H7 (cell line): ENCODE results near the gene UBAC1. TPM values are rescaled to one million over a fixed set of nuclear protein-coding genes. Genes with fewer than 3 reads are reported as not detected.
A peak's percentile ranks its signal among the peaks of the same experiment; 100 is the strongest.

Experiments used
- DNase-seq: peaks from one replicate; pipeline ENCODE4 v3.0.0; 2012
- H3K27me3 ChIP-seq: 2 replicates; pipeline ENCODE4 v1.6.0; 2011; ENCODE audit warnings: mild to moderate bottlenecking, low read length; ENCODE audit not compliant: control insufficient read depth, insufficient read depth
- H3K36me3 ChIP-seq: replicated peaks from 2 replicates; pipeline ENCODE4 v1.5.1; 2011; ENCODE audit warnings: low read length; ENCODE audit not compliant: control insufficient read depth, insufficient read depth
- H3K4me3 ChIP-seq: 2 replicates; pipeline ENCODE4 v1.5.1; 2011; ENCODE audit warnings: low read depth, mild to moderate bottlenecking, control low read depth, low read length, moderate library complexity; ENCODE audit not compliant: insufficient read depth
- total RNA-seq: library from RNA; depleted of rRNA; stranded (reverse); fragments of >200 nt; shearing (Covaris generic); gene quantifications from 2 replicates; pipeline ENCODE4 v1.2.3, GENCODE V29; 2014

UBAC1 gene
- total RNA-seq, 1 experiment from 2014 or later = 77.0 TPM

- peak; percentile 85 for DNase-seq
- H3K36me3 ChIP-seq = no peaks in the 10 kb centered on the region
- H3K27me3 ChIP-seq = no peaks in the 10 kb centered on the region
- no peak overlapping the region for H3K4me3 ChIP-seq
Observed at GRCh38 chr9:136001231-136001630, 40.1 kb upstream of the UBAC1 start.

GRCh38 chr9:135998410-135999071, 37.4 kb upstream of the UBAC1 start:
- H3K36me3 ChIP-seq = no peaks in the 10 kb centered on the region
- no peak for DNase-seq
- no peaks in the 10 kb centered on the region for H3K27me3 ChIP-seq
- H3K4me3 ChIP-seq = no peak overlapping the region

- no peaks in the 10 kb centered on the region for H3K27me3 ChIP-seq
- no peak for DNase-seq
- H3K4me3 ChIP-seq = no peak overlapping the region
- no peaks in the 10 kb centered on the region for H3K36me3 ChIP-seq
Observed at GRCh38 chr9:135998016-135998380, 36.8 kb upstream of the UBAC1 start.

GRCh38 chr9:135997090-135998015, 36.2 kb upstream of the UBAC1 start:
- Histone ChIP-seq H3K36me3 (no peaks in the 10 kb centered on the region), H3K4me3 (no peak overlapping the region), H3K27me3 (no peaks in the 10 kb centered on the region)
- DNase-seq = no peak

- no peak overlapping the region for H3K4me3 ChIP-seq
- DNase-seq = no peak
- H3K27me3 ChIP-seq = no peaks in the 10 kb centered on the region
- H3K36me3 ChIP-seq = no peaks in the 10 kb centered on the region
Observed at GRCh38 chr9:135995816-135996215, 34.6 kb upstream of the UBAC1 start.

- Histone ChIP-seq H3K36me3 (no peaks in the 10 kb centered on the region), H3K4me3 (no peak overlapping the region), H3K27me3 (no peaks in the 10 kb centered on the region)
- no peak for DNase-seq
Observed at GRCh38 chr9:135994501-135995192, 33.5 kb upstream of the UBAC1 start.

GRCh38 chr9:135993765-135994500, 32.8 kb upstream of the UBAC1 start:
- Histone ChIP-seq H3K36me3 (no peaks in the 10 kb centered on the region), H3K4me3 (no peak overlapping the region)
- DNase-seq = peak; percentile 76

GRCh38 chr9:135993409-135993742, 32.2 kb upstream of the UBAC1 start:
- DNase-seq = no peak
- H3K4me3 ChIP-seq = no peak overlapping the region
- H3K27me3 ChIP-seq = no peaks in the 10 kb centered on the region
- no peaks in the 10 kb centered on the region for H3K36me3 ChIP-seq

More at GRCh38 chr9:135993765-135994500, 32.8 kb upstream of the UBAC1 start:
- H3K27me3 ChIP-seq = no peaks in the 10 kb centered on the region

GRCh38 chr9:135992486-135993408, 31.6 kb upstream of the UBAC1 start:
- Histone ChIP-seq H3K4me3 (peak overlapping the region; percentile 15; the same call in 1 of the 2 replicates), H3K27me3 (no peaks in the 10 kb centered on the region), H3K36me3 (no peaks in the 10 kb centered on the region)
- peak; percentile 94 for DNase-seq

- no peak for DNase-seq
- Histone ChIP-seq H3K36me3 (no peaks in the 10 kb centered on the region), H3K4me3 (no peak overlapping the region), H3K27me3 (no peaks in the 10 kb centered on the region)
Observed at GRCh38 chr9:135991771-135992170, 30.6 kb upstream of the UBAC1 start.

- DNase-seq = peak; percentile 97
- Histone ChIP-seq H3K4me3 (no peak overlapping the region), H3K36me3 (no peaks in the 10 kb centered on the region)
Observed at GRCh38 chr9:135990468-135991429, 29.6 kb upstream of the UBAC1 start.

GRCh38 chr9:135989722-135990467, 28.7 kb upstream of the UBAC1 start:
- Histone ChIP-seq H3K36me3 (no peaks in the 10 kb centered on the region), H3K27me3 (no peaks in the 10 kb centered on the region), H3K4me3 (no peak overlapping the region)
- peak; percentile 73 for DNase-seq

More at GRCh38 chr9:135990468-135991429, 29.6 kb upstream of the UBAC1 start:
- H3K27me3 ChIP-seq = no peaks in the 10 kb centered on the region
